NCI-H2107 treated with DMSO at 0.1 percent for 48 hours (cell line): ENCODE results near the gene GRIA1.

Experiments used
- DNase-seq: peaks from one replicate; lab custom pipeline; 2025; ENCODE audit not compliant: unreplicated experiment; lab: John Stamatoyannopoulos, UW

GRIA1 gene

DNA sequence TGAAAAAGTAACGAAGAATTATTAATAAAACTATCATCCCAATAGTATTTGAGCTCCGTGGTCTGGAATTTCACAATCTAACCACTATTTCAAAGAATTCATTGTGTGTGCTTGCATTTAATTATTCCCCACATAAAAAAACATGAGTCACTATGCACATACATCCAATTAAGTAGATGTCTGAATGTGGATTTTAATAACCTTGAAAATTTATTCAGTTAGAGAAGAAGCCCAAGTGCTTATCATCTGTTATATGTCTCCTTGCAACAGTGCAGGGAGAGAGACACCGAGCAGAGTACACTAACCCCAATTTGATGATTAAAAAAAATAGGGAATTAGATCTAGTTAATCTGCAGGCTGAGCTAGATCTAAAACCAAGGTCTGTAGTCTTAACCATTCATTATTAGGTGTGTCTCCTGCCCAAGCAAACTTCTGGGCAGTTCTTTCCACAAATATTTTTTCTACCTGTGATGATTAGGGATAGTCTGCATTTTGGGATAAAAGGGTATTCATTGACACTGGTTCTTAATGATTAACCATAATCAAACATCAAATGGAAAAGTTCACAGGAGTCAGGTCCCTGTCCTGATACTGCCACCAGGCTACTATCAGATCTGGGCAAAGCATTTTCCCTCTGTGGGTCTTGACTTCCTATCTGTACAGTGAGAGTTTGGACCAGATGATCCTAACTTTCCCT lies 164.2 kb downstream of the GRIA1 start:
- no peak for DNase-seq

GRCh38 chr5:153655201-153655510 lies 164.7 kb downstream of the GRIA1 start:
- DNase-seq, result no peak

DNA sequence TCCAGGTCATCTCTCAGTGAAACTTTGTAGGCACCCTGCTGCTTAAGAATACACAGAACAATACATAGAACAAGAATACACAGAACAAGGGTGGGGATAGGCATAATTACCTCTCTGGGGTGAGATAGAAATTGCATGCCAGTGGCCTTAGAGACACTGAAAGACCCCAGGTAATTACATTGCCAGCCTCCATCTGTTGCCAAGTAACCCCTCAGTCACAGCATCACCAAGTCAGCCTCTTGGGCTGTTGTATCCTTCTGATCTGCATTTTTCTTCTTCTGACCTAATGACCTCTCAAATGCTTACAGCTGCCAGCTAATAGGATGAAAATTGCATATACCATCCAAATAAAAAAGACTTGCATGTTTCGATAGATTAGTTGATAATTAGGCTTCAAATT lies 167.7 kb downstream of the GRIA1 start:
- DNase-seq, result no peak

GRCh38 chr5:153658606-153659005 lies 168.1 kb downstream of the GRIA1 start:
- no peak for DNase-seq

GRCh38 chr5:153659039-153659736 lies 168.7 kb downstream of the GRIA1 start:
- DNase-seq, result no peak

- DNase-seq, result no peak
Measured at GRCh38 chr5:153660919-153661318, 170.4 kb downstream of the GRIA1 start.

- no peak for DNase-seq
Measured at GRCh38 chr5:153661897-153662296, 171.4 kb downstream of the GRIA1 start.

DNA sequence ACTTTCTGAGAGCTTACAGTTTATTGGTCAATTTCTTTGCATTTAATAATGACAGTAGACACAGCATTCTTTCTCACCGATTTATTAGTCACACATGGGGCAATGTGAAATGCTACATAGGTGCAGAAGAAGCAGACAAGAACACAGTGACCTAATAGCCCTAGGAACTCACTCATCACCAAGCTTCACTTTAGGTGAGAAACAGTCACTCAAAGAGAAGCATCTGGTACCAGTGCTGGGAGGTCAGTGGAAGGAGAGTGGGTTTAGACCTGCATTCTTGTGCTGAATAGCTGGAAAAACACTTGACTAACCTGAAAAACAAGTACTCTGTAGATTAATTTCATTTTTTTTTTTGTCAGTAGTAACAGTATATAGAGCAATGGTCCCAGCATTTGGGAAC lies 179.6 kb downstream of the GRIA1 start:
- no peak for DNase-seq

GRCh38 chr5:153671653-153672346 lies 181.3 kb downstream of the GRIA1 start:
- no peak for DNase-seq

GRCh38 chr5:153672347-153673090 lies 182.0 kb downstream of the GRIA1 start:
- DNase-seq, result no peak

- no peak for DNase-seq
Measured at GRCh38 chr5:153674356-153674755, 183.9 kb downstream of the GRIA1 start.

DNA sequence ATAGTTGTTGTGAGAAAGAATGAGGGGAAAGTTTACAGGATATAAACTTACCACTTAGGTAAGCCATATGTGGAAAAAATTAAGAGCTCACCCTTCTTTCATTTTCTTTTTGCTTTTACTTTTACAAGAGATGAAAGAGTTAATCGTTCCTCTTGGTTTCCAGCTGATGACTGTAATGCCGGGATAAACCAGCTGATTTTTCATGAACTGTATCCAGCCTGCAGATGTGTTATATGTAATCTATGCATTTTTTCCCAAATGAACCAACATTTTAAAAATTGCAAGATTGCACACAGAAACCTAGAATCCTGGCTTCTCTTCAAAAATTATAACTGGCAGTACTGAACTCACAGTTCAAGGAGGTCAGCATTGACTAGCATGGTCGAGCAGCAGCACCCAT lies 185.9 kb downstream of the GRIA1 start:
- no peak for DNase-seq

GRCh38 chr5:153676821-153677220 lies 186.4 kb downstream of the GRIA1 start:
- no peak for DNase-seq

DNA sequence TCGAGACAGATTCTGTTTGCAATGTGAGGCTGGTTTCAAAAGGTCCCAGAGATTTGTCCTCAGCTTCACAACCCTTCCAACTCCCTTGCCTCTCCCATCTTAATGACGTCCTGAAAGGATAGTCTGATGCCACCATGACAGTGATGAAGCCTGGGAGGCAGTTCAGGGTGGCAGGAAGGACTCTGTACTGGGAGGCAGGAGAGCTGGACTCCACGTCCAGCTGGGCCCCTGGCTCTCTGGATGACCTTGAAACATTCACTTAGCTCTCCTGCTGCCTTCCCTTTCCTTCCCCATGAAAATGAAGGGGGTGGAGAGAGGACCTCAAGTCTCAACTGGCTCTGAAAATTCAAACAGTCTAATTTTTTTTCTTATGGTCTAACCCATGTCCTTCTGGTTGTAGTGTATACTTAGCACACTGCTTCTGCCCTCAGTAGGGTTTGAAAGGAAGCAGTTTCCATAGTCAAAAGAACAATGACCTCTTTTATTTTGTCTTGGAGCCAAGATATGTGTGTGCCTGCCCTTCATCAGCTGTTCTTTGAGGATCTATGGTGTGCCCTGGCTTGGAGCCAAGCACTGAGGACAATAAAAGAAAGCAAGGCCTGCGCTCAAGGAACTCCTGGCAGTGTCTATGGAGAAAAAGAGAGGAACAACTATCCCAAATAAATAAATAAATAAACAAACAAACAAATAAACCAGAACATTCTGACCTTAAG lies 188.3 kb downstream of the GRIA1 start:
- no peak for DNase-seq

- no peak for DNase-seq
Measured at GRCh38 chr5:153690236-153690635, 199.8 kb downstream of the GRIA1 start.

DNA sequence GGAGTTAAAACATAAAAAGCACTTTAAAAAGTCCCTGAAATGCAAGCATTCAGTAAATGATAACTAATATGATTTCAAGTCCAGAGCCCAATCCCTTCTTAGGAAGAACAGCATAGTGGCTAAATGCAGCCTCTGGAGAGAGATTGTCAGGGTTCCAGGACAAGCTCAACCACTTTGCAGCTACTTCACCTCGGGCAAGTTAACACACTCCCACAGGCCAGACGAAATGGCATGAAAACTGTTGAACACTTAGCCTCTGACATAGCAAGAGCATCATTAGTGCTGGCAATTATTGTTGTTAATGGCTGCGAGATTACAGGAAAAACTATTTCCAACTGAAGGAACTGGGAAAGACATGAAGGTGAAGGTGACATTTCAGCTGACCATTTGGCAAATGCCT lies 205.8 kb downstream of the GRIA1 start:
- DNase-seq, result no peak

DNA sequence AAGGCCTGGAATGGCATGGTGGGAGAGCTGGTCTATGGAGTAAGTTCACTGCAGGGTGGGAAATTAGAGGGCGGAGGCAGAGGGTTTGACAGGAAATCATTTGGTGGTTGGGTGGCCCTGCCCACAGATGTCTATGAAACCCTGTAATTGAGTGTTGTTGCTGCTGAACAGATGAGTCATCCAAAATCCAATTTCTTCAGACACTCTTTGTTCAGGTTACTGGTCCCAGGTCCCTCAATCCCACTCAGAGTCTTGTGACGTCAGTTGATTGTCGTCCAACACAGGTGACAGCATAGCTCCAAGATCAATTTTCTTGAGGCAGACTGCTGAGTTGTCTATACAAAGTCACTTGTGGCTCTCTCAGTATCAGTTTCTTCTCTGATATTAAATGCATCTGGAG lies 208.6 kb downstream of the GRIA1 start:
- DNase-seq, result no peak

- DNase-seq, result no peak
Measured at GRCh38 chr5:153700940-153701339, 210.5 kb downstream of the GRIA1 start.

DNA sequence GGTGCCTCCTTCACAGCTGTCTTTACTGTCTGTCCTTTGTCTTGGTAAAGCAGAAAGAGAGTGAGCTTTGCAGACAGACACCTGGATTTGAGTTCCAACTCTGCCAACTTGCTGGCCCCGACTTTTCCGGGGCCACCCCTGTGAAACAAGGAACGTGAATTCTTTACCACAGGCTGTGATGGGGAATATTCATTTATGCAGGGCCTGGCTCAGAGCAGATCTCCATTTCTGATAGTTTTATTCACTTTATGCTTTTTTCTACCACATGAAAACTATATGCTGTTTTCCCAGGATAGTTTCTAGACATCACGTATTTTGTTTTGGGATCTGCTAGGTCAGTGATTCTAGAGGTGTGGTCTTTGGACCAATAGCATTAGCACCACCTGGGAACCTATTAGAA lies 211.8 kb downstream of the GRIA1 start:
- DNase-seq, result no peak

- DNase-seq, result no peak
Measured at GRCh38 chr5:153704110-153704509, 213.6 kb downstream of the GRIA1 start.

DNA sequence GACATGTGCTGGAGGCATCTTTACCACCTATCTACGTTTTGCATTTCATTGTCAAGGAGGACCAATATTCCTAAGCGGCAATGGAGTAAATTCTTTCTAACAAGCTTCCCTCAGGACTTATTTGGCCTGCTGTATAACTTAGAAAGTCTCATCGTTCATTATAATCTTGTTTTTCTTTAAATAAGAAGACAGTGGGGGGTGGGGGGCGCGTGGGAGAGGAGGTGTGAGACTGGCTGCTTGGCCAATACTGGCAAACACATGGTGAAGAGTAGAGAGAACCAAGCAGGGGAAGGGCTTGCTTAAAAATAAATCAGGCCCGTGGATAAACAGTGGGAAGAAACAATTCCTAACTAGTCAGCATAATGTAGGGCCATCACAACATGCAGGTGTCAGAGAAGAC lies 217.2 kb downstream of the GRIA1 start:
- no peak for DNase-seq
